Body of pancreas (tissue), 4 donors: Measurements from ENCODE around the gene RAPGEF1. TPM values are rescaled to one million over a fixed set of nuclear protein-coding genes. Genes with fewer than 3 reads are reported as not detected.

ENCODE experiments used
- ATAC-seq: fragments of 150-250 bp; one replicate; pipeline ENCODE4 v1.9.1; 2016
- DNase-seq, 4 donors: peaks; one replicate each; pipeline ENCODE4 v3.0.0-alpha.2; 2019
- H3K27ac ChIP-seq, 4 donors: fragments of 200-600 bp; sonication (generic); 1 replicate in 3 of 4; 2 replicates in 1 of 4; pipeline versions ENCODE4 v1.5.1 to v1.6.1; 2016 to 2019; ENCODE audit warnings: mild to moderate bottlenecking in 1 of 4, mixed read lengths in 1 of 4, moderate library complexity in 1 of 4
- H3K27me3 ChIP-seq, 2 donors: fragments of 200-600 bp; sonication (generic); one replicate each; pipeline ENCODE4 v1.6.0; 2016; ENCODE audit warnings: mild to moderate bottlenecking in 1 of 2
- H3K36me3 ChIP-seq, 2 donors: fragments of 200-600 bp; sonication (generic); replicated peaks in 1 of 2; 2 replicates each; pipeline ENCODE4 v1.5.1; 2016; ENCODE audit warnings: low read depth in 2 of 2; ENCODE audit not compliant: insufficient read depth in 1 of 2
- H3K4me1 ChIP-seq: fragments of 200-600 bp; sonication (generic); one replicate; pipeline ENCODE4 v1.6.0; 2016
- H3K4me3 ChIP-seq, 2 donors: fragments of 200-600 bp; sonication (generic); 1 replicate in 1 of 2; 2 replicates in 1 of 2; pipeline ENCODE4 v1.5.1; 2016 to 2019
- H3K9me3 ChIP-seq, 3 donors: fragments of 200-600 bp; sonication (generic); 1 replicate in 2 of 3; 2 replicates in 1 of 3; pipeline ENCODE4 v1.5.1; 2016
- POLR2A ChIP-seq, 3 donors: fragments of 450-650 bp; IDR thresholded peaks; one replicate each; pipeline ENCODE4 v1.6.1; 2016; ENCODE audit warnings: antibody characterized with exemption in 3 of 3, mild to moderate bottlenecking in 2 of 3
- WGBS, 2 donors: methylation state at CpG; one replicate each; pipeline ENCODE4 v1.1.5; 2017; 5-methylcytosine and 5-hydroxymethylcytosine counted together
- intact Hi-C: fragments of 100-400 bp; cut with DNase I; formaldehyde crosslinking; loops from one replicate; pipeline ENCODE4 v1.15.1; 2023
- total RNA-seq, 2 donors: library from RNA; depleted of rRNA; stranded (reverse); fragments of >200 nt; gene quantifications; one replicate each; pipeline ENCODE4 v1.1.0, GENCODE V29; 2016
- TF ChIP-seq, protein P1 (sequence below), 7 experiments: fragments of 450-650 bp in 4 of 7; fragments of 200-600 bp in 3 of 7; sonication (generic) in 3 of 7; IDR thresholded peaks; one replicate each; pipeline ENCODE4 v1.5.1; 2016 to 2019; ENCODE audit warnings: antibody characterized with exemption in 7 of 7

Gene RAPGEF1
- total RNA-seq, 2 donors from 2014 or later: 30.1 to 70.5 TPM

DNA sequence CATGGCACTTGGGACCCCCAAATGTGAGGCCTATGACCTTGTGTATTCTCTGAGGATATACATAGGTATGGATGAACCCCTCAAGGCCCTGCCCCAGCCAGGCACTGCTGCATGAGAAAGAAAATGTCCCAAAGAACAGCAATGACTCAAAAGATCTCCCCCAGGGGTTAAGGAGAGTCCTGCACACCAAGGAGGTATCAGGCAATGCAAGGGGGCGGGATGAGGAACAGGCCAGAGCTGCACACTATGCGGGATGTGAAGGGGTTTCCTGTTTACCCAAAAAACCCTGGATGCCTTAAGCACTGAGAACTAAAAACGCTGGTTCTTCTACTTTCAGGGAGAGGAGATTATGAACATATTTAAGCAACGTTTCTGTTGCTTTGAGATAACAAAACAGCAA, 3.4 kb downstream of the RAPGEF1 start:
- no peak for TF ChIP-seq POLR2A (IDR thresholded peaks at IDR 0.05)
- TF ChIP-seq, protein P1, sequence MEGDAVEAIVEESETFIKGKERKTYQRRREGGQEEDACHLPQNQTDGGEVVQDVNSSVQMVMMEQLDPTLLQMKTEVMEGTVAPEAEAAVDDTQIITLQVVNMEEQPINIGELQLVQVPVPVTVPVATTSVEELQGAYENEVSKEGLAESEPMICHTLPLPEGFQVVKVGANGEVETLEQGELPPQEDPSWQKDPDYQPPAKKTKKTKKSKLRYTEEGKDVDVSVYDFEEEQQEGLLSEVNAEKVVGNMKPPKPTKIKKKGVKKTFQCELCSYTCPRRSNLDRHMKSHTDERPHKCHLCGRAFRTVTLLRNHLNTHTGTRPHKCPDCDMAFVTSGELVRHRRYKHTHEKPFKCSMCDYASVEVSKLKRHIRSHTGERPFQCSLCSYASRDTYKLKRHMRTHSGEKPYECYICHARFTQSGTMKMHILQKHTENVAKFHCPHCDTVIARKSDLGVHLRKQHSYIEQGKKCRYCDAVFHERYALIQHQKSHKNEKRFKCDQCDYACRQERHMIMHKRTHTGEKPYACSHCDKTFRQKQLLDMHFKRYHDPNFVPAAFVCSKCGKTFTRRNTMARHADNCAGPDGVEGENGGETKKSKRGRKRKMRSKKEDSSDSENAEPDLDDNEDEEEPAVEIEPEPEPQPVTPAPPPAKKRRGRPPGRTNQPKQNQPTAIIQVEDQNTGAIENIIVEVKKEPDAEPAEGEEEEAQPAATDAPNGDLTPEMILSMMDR (IDR thresholded peaks at IDR 0.05): no peak
- 47 to 62% methylated on average over 4 of the region's 4 CpGs for WGBS, 2 donors
- ATAC-seq: no peak
- Histone ChIP-seq H3K36me3 (no peaks in the 10 kb centered on the region), H3K4me3 (no peak overlapping the region), H3K27me3 (no peaks in the 10 kb centered on the region), H3K4me1 (peaks cover 73% of the 10 kb centered on the region), H3K27ac (peak overlapping the region in 2 of 4 donors; percentile 22 to 72), H3K9me3 (no peaks in the 10 kb centered on the region)
- intact Hi-C loops: loop anchor here (10.0 kb wide), 1 partner anchor 112 kb away; no protein-coding TSS in a partner anchor
- peak in 1 of 4 donors; percentile 29 for DNase-seq

GRCh38 chr9:131735238-131736128, 4.4 kb downstream of the RAPGEF1 start:
- DNase-seq (peak in 1 of 4 donors; percentile 26), ATAC-seq (no peak)
- TF ChIP-seq POLR2A (IDR thresholded peaks at IDR 0.05): no peak
- TF ChIP-seq, protein P1 (IDR thresholded peaks at IDR 0.05): no peak
- H3K4me1 ChIP-seq: peaks cover 78% of the 10 kb centered on the region
- intact Hi-C loops: loop anchor here (10.0 kb wide), 1 partner anchor 111 kb away; no protein-coding TSS in a partner anchor
- H3K9me3 ChIP-seq: no peaks in the 10 kb centered on the region
- WGBS, 2 donors: 72% methylated on average over 15 of the region's 15 CpGs
- H3K27me3 ChIP-seq: no peaks in the 10 kb centered on the region
- H3K36me3 ChIP-seq: no peaks in the 10 kb centered on the region
- H3K27ac ChIP-seq: peak overlapping the region in 1 of 4 donors; percentile 72
- H3K4me3 ChIP-seq: no peak overlapping the region

DNA sequence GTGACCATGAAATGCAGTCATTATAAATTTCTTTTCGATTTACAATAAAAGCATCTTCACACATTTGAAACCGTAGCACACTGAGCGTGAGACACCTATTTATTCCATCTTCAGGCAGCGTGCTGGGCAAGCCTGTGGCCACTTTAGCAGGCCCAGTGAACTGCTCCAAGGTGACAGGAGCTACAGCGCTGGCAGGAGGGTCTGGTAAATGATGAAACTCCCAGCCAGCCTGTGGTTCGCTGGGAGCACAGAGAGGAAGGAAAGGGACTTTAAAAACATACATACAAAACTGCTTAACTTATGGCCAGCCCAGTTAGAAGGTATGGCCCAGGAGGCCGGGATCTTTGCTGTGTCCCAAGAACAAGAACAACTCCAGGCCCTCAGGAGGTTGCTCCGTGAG, 5.1 kb downstream of the RAPGEF1 start:
- H3K9me3 ChIP-seq: no peaks in the 10 kb centered on the region
- ATAC-seq (no peak), DNase-seq (no peak)
- peak overlapping the region in 1 of 4 donors; percentile 72 for H3K27ac ChIP-seq
- H3K36me3 ChIP-seq: no peaks in the 10 kb centered on the region
- WGBS, 2 donors: 84 to 94% methylated on average over 8 of the region's 8 CpGs
- intact Hi-C loops: loop anchor here (10.0 kb wide), 1 partner anchor 110 kb away; no protein-coding TSS in a partner anchor
- peaks cover 77% of the 10 kb centered on the region for H3K4me1 ChIP-seq
- no peak overlapping the region for H3K4me3 ChIP-seq
- no peaks in the 10 kb centered on the region for H3K27me3 ChIP-seq
- TF ChIP-seq, protein P1 (IDR thresholded peaks at IDR 0.05): no peak
- TF ChIP-seq POLR2A (IDR thresholded peaks at IDR 0.05): no peak

GRCh38 chr9:131734165-131734610, 5.7 kb downstream of the RAPGEF1 start:
- no peak overlapping the region for H3K4me3 ChIP-seq
- peaks cover 82% of the 10 kb centered on the region for H3K4me1 ChIP-seq
- no peaks in the 10 kb centered on the region for H3K9me3 ChIP-seq
- no peaks in the 10 kb centered on the region for H3K36me3 ChIP-seq
- peak; percentile 41 to 64 (median 62) for DNase-seq
- intact Hi-C loops: loop anchor here (10.0 kb wide), 1 partner anchor 109 kb away; no protein-coding TSS in a partner anchor
- peak overlapping the region in 3 of 4 donors; percentile 53 to 72 (median 58) for H3K27ac ChIP-seq
- TF ChIP-seq POLR2A (IDR thresholded peaks at IDR 0.05): no peak
- TF ChIP-seq, protein P1 (IDR thresholded peaks at IDR 0.05): no peak
- no peaks in the 10 kb centered on the region for H3K27me3 ChIP-seq
- 20% methylated on average over 6 of the region's 6 CpGs for WGBS, 2 donors
- ATAC-seq: no peak
